HG03354 (cell line): ENCODE results near the gene GPR15.
A peak's percentile ranks its signal among the peaks of the same experiment; 100 is the strongest.

ENCODE experiments used
- ATAC-seq: cut with Tn5 transposase; IDR thresholded peaks from one replicate; pipeline ENCODE4 v1.9.1; 2021; ENCODE audit warnings: mild to moderate bottlenecking; ENCODE audit not compliant: unreplicated experiment, poor library complexity, severe bottlenecking

Gene GPR15

GRCh38 chr3:98528474-98529346 is 3.1 kb upstream of the GPR15 start:
- ATAC-seq: no peak

- ATAC-seq: no peak
Measured at GRCh38 chr3:98529856-98530459, 1.8 kb upstream of the GPR15 start.

GRCh38 chr3:98530676-98531075 is 1.1 kb upstream of the GPR15 start:
- peak; percentile 18 for ATAC-seq

- ATAC-seq: no peak
Measured at GRCh38 chr3:98532275-98532637, 478 bp downstream of the GPR15 start.

- ATAC-seq: no peak
Measured at GRCh38 chr3:98532709-98533571, 1.2 kb downstream of the GPR15 start.

GRCh38 chr3:98534168-98534567 is 2.4 kb downstream of the GPR15 start:
- ATAC-seq: no peak

- ATAC-seq: no peak
Measured at GRCh38 chr3:98534734-98535133, 3.0 kb downstream of the GPR15 start.

GRCh38 chr3:98536456-98537017 is 4.8 kb downstream of the GPR15 start:
- ATAC-seq: peak; percentile 74

GRCh38 chr3:98540346-98540745 is 8.6 kb downstream of the GPR15 start:
- peak; percentile 54 for ATAC-seq

GRCh38 chr3:98541695-98542094 is 9.9 kb downstream of the GPR15 start:
- ATAC-seq: no peak

GRCh38 chr3:98542623-98543022 is 10.8 kb downstream of the GPR15 start:
- no peak for ATAC-seq

- ATAC-seq: peak; percentile 61
Measured at GRCh38 chr3:98545940-98546339, 14.2 kb downstream of the GPR15 start.

GRCh38 chr3:98548544-98548943 is 16.8 kb downstream of the GPR15 start:
- no peak for ATAC-seq

GRCh38 chr3:98550833-98551232 is 19.1 kb downstream of the GPR15 start:
- ATAC-seq: no peak

GRCh38 chr3:98551236-98551635 is 19.5 kb downstream of the GPR15 start:
- ATAC-seq: no peak

- ATAC-seq: no peak
Measured at GRCh38 chr3:98551754-98552153, 20.0 kb downstream of the GPR15 start.

- no peak for ATAC-seq
Measured at GRCh38 chr3:98552232-98553020, 20.6 kb downstream of the GPR15 start.

- no peak for ATAC-seq
Measured at GRCh38 chr3:98553021-98553563, 21.3 kb downstream of the GPR15 start.

GRCh38 chr3:98553753-98554152 is 22.0 kb downstream of the GPR15 start:
- ATAC-seq: no peak
